Ishikawa (cell line): ENCODE measurements around the gene HBA2.

ENCODE experiments used
- CEBPB ChIP-seq: IDR thresholded peaks from 2 replicates; pipeline ENCODE4 v1.6.1; 2012
- CREB1 ChIP-seq: IDR thresholded peaks from 2 replicates; pipeline ENCODE4 v1.6.1; 2012; ENCODE audit warnings: low read depth
- EGR1 ChIP-seq: IDR thresholded peaks from 2 replicates; pipeline ENCODE4 v1.6.1; 2012
- EP300 ChIP-seq: IDR thresholded peaks from 2 replicates; pipeline ENCODE4 v1.6.1; 2012; ENCODE audit warnings: borderline replicate concordance
- FOXM1 ChIP-seq: IDR thresholded peaks from 2 replicates; pipeline ENCODE4 v1.6.1; 2012; ENCODE audit warnings: low read depth, borderline replicate concordance
- NFIC ChIP-seq: IDR thresholded peaks from 2 replicates; pipeline ENCODE4 v1.6.1; 2012
- RAD21 ChIP-seq: IDR thresholded peaks from 2 replicates; pipeline ENCODE4 v1.6.1; 2012; ENCODE audit warnings: low read depth
- TAF1 ChIP-seq: IDR thresholded peaks from 2 replicates; pipeline ENCODE4 v1.6.1; 2012; ENCODE audit warnings: low read depth, mild to moderate bottlenecking
- TCF12 ChIP-seq: IDR thresholded peaks from 2 replicates; pipeline ENCODE4 v1.6.1; 2012; ENCODE audit warnings: low read depth
- TEAD4 ChIP-seq: IDR thresholded peaks from 2 replicates; pipeline ENCODE4 v1.6.1; 2012
- YY1 ChIP-seq: IDR thresholded peaks from 2 replicates; pipeline ENCODE4 v1.6.1; 2012; ENCODE audit warnings: low read depth
- ZBTB7A ChIP-seq: IDR thresholded peaks from 2 replicates; pipeline ENCODE4 v1.6.1; 2012; ENCODE audit warnings: low read depth
- TF ChIP-seq, protein P1 (sequence below): IDR thresholded peaks from 2 replicates; pipeline ENCODE4 v1.6.1; 2012
- TF ChIP-seq, protein P2 (sequence below): IDR thresholded peaks from 2 replicates; pipeline ENCODE4 v1.6.1; 2012; ENCODE audit warnings: low read depth, mild to moderate bottlenecking
- TF ChIP-seq, protein P3 (sequence below): IDR thresholded peaks from 2 replicates; pipeline ENCODE4 v1.6.1; 2012

HBA2 gene

DNA sequence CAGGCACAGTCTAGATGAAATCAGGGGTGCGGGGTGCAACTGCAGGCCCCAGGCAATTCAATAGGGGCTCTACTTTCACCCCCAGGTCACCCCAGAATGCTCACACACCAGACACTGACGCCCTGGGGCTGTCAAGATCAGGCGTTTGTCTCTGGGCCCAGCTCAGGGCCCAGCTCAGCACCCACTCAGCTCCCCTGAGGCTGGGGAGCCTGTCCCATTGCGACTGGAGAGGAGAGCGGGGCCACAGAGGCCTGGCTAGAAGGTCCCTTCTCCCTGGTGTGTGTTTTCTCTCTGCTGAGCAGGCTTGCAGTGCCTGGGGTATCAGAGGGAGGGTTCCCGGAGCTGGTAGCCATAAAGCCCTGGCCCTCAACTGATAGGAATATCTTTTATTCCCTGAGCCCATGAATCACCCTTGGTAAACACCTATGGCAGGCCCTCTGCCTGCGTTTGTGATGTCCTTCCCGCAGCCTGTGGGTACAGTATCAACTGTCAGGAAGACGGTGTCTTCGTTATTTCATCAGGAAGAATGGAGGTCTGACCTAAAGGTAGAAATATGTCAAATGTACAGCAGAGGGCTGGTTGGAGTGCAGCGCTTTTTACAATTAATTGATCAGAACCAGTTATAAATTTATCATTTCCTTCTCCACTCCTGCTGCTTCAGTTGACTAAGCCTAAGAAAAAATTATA lies 5.4 kb downstream of the HBA2 start:
- TF ChIP-seq, protein P1, sequence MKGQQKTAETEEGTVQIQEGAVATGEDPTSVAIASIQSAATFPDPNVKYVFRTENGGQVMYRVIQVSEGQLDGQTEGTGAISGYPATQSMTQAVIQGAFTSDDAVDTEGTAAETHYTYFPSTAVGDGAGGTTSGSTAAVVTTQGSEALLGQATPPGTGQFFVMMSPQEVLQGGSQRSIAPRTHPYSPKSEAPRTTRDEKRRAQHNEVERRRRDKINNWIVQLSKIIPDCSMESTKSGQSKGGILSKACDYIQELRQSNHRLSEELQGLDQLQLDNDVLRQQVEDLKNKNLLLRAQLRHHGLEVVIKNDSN: no peak
- no peak for TF ChIP-seq EP300

DNA sequence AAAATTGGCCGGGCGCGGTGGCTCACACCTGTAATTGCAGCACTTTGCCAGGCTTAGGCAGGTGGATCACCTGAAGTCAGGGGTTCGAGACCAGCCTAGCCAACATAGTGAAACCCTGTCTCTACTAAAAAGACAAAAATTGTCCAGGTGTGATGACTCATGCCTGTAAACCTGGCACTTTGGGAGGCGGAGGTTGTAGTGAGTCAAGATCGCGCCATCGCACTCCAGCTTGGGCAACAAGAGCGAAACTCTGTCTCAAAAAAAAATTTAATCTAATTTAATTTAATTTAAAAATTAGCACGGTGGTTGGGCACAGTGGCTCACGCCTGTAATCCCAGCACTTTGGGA lies 6.0 kb downstream of the HBA2 start:
- no peak for TF ChIP-seq CEBPB
- TF ChIP-seq RAD21: no peak
- TF ChIP-seq, protein P2, sequence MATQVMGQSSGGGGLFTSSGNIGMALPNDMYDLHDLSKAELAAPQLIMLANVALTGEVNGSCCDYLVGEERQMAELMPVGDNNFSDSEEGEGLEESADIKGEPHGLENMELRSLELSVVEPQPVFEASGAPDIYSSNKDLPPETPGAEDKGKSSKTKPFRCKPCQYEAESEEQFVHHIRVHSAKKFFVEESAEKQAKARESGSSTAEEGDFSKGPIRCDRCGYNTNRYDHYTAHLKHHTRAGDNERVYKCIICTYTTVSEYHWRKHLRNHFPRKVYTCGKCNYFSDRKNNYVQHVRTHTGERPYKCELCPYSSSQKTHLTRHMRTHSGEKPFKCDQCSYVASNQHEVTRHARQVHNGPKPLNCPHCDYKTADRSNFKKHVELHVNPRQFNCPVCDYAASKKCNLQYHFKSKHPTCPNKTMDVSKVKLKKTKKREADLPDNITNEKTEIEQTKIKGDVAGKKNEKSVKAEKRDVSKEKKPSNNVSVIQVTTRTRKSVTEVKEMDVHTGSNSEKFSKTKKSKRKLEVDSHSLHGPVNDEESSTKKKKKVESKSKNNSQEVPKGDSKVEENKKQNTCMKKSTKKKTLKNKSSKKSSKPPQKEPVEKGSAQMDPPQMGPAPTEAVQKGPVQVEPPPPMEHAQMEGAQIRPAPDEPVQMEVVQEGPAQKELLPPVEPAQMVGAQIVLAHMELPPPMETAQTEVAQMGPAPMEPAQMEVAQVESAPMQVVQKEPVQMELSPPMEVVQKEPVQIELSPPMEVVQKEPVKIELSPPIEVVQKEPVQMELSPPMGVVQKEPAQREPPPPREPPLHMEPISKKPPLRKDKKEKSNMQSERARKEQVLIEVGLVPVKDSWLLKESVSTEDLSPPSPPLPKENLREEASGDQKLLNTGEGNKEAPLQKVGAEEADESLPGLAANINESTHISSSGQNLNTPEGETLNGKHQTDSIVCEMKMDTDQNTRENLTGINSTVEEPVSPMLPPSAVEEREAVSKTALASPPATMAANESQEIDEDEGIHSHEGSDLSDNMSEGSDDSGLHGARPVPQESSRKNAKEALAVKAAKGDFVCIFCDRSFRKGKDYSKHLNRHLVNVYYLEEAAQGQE: no peak
- no peak for TF ChIP-seq EGR1
- no peak for TF ChIP-seq TAF1
- no peak for TF ChIP-seq ZBTB7A
- no peak for TF ChIP-seq EP300
- TF ChIP-seq TEAD4: no peak
- no peak for TF ChIP-seq TCF12

DNA sequence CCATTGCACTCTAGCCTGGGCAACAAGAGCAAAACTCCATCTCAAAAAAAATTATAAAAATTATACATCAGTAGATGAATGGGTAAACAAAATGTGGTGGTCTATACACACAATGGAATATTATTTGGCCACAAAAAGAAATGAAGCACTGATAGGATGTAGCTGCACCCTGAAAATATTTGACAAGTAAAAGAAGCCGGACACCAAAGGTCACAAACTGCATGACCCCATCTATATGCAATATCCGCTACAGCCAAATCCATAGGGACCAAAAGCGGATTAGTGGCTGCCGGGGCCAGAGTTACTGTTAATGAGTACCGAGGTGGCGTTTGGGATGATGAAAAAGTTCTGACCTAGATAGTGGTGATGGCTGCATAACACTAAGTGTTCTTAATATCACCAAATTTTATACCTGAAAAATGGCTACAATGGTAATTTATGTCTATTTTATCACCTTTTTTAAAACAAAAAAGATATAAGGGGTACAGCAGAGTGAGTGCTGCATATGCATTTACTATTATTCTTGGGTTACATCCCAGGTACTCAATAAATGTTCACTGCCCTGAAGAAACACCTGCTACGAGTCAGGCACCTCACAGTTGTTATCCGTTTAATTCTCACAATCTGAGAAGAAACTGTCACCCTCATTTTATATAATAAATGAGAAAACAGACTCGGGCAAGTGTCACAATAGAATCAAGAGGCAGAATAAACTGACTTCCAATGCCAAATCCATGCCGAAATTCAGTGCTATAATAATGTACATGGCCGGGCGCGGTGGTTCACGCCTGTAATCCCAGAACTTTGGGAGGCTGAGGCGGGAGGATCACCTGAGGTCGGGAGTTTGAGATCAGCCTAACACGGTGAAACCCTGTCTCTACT lies 6.8 kb downstream of the HBA2 start:
- TF ChIP-seq TCF12 (no peak), CREB1 (no peak), RAD21 (no peak), CEBPB (no peak), YY1 (no peak), FOXM1 (no peak), TAF1 (no peak), EGR1 (no peak), NFIC (no peak), ZBTB7A (no peak), TEAD4 (no peak), EP300 (no peak)
- TF ChIP-seq, protein P3, sequence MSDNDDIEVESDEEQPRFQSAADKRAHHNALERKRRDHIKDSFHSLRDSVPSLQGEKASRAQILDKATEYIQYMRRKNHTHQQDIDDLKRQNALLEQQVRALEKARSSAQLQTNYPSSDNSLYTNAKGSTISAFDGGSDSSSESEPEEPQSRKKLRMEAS: no peak
- TF ChIP-seq, protein P2: no peak
- TF ChIP-seq, protein P1: no peak

DNA sequence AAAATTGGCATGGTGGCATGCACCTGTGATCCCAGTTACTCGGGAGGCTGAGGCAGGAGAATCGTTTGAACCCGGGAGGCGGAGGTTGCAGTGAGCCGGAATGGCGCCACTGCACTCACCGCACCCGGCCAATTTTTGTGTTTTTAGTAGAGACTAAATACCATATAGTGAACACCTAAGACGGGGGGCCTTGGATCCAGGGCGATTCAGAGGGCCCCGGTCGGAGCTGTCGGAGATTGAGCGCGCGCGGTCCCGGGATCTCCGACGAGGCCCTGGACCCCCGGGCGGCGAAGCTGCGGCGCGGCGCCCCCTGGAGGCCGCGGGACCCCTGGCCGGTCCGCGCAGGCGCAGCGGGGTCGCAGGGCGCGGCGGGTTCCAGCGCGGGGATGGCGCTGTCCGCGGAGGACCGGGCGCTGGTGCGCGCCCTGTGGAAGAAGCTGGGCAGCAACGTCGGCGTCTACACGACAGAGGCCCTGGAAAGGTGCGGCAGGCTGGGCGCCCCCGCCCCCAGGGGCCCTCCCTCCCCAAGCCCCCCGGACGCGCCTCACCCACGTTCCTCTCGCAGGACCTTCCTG lies 7.5 kb downstream of the HBA2 start, which contains the start of gene HBQ1:
Gene HBQ1, plus strand, starts transcription at position 359 of the 575 bp plus-strand sequence. Its CDS starts 28 bp downstream, at position 387.
- TF ChIP-seq RAD21: no peak
- TF ChIP-seq YY1: no peak
- TF ChIP-seq, protein P1: no peak
- TF ChIP-seq FOXM1: no peak
- no peak for TF ChIP-seq NFIC
- TF ChIP-seq, protein P2: no peak
- no peak for TF ChIP-seq ZBTB7A
- no peak for TF ChIP-seq CREB1
